ENCODE data around the gene PFDN6. TPM values are rescaled to one million over a fixed set of nuclear protein-coding genes. Genes with fewer than 3 reads are reported as not detected.

PFDN6 gene
- total RNA-seq, 1 experiment from 2014 or later, result 85.8 TPM

GRCh38 chr6:33279971-33280511, 9.4 kb upstream of the PFDN6 start:
- Histone ChIP-seq H3K18ac (ENCODE audit: insufficient read length, low read depth, low read length) (no peak overlapping the region), H2BK12ac (ENCODE audit: insufficient read length, low read depth, low read length) (no peak overlapping the region), H2AK5ac (ENCODE audit: insufficient read length, low read length) (no peak overlapping the region), H3K79me2 (ENCODE audit: insufficient read depth, low read length) (no peaks in the 10 kb centered on the region), H3K27ac (ENCODE audit: insufficient read length, low read depth, low read length) (no peak overlapping the region), H2BK5ac (ENCODE audit: insufficient read length, low read length) (no peak overlapping the region), H4K5ac (ENCODE audit: insufficient read length, low read depth, low read length) (no peak overlapping the region), H3T11ph (ENCODE audit: low read length) (no peak overlapping the region), H2BK120ac (ENCODE audit: low read depth, low read length, poor library complexity, severe bottlenecking) (no peak overlapping the region), H3K79me1 (ENCODE audit: insufficient read depth, low read depth, low read length, poor library complexity, severe bottlenecking) (no peaks in the 10 kb centered on the region), H3K9ac (ENCODE audit: extremely low read depth, insufficient read length, low read length) (no peak overlapping the region), H3K56ac (ENCODE audit: insufficient read length, low read depth, low read length) (no peak overlapping the region), H4K20me1 (ENCODE audit: control insufficient read depth, insufficient read depth, insufficient read length) (no peaks in the 10 kb centered on the region), H2BK20ac (ENCODE audit: low read depth, low read length, poor library complexity, severe bottlenecking) (no peak overlapping the region), H3K4me1 (ENCODE audit: insufficient read depth, low read length) (no peaks in the 10 kb centered on the region), H3K14ac (ENCODE audit: insufficient read depth, low read length) (no peak overlapping the region), H3K27me3 (ENCODE audit: insufficient read depth, low read length) (no peaks in the 10 kb centered on the region), H3K23me2 (ENCODE audit: insufficient read length, low read depth, low read length, poor library complexity, severe bottlenecking) (peaks cover 9% of the 10 kb centered on the region), H3K23ac (ENCODE audit: insufficient read length, low read depth, low read length) (no peak overlapping the region), H3K4ac (ENCODE audit: low read depth, low read length) (no peak overlapping the region), H2AFZ (ENCODE audit: low read length) (no peak overlapping the region), H2BK15ac (ENCODE audit: low read depth, low read length) (no peak overlapping the region), H4K8ac (replicated peaks; ENCODE audit: insufficient read length, low read depth, low read length) (no peak overlapping the region), H4K91ac (ENCODE audit: insufficient read length, low read depth, low read length) (no peak overlapping the region), H3K4me2 (ENCODE audit: insufficient read depth, insufficient read length, low read length) (no peak overlapping the region), H3K9me3 (ENCODE audit: control insufficient read depth, low read depth, low read length) (no peaks in the 10 kb centered on the region)
- H3K27me3 Mint-ChIP-seq (ENCODE audit: low read depth), result no peaks in the 10 kb centered on the region
- TF ChIP-seq, protein P1, sequence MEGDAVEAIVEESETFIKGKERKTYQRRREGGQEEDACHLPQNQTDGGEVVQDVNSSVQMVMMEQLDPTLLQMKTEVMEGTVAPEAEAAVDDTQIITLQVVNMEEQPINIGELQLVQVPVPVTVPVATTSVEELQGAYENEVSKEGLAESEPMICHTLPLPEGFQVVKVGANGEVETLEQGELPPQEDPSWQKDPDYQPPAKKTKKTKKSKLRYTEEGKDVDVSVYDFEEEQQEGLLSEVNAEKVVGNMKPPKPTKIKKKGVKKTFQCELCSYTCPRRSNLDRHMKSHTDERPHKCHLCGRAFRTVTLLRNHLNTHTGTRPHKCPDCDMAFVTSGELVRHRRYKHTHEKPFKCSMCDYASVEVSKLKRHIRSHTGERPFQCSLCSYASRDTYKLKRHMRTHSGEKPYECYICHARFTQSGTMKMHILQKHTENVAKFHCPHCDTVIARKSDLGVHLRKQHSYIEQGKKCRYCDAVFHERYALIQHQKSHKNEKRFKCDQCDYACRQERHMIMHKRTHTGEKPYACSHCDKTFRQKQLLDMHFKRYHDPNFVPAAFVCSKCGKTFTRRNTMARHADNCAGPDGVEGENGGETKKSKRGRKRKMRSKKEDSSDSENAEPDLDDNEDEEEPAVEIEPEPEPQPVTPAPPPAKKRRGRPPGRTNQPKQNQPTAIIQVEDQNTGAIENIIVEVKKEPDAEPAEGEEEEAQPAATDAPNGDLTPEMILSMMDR (conservative IDR thresholded peaks at IDR 0.05), result peak; percentile 76
- H3K27ac Mint-ChIP-seq, result 0 out of 7 replicates have a peak overlapping the region, but pooled peaks of 1 of the 3 experiments have one; percentile 51
- no peaks in the 10 kb centered on the region for H3K9me3 Mint-ChIP-seq
- DNase-seq, result peak; percentile 89
- 0 out of 5 replicates have a peak overlapping the region, but pooled peaks of 1 of the 2 experiments have one; percentile 44 for H3K4me3 Mint-ChIP-seq
- H3K4me1 Mint-ChIP-seq, result peaks cover 25 to 26% of the 10 kb centered on the region in 2 experiments
- no CpG with 5 or more reads among the region's 5 CpGs for WGBS (ENCODE audit: extremely low coverage, insufficient read length, low lambda C conversion rate)
- peaks cover 17 to 77% (median 44%) of the 10 kb centered on the region in 3 experiments; a peak in 6 of 7 replicates for H3K36me3 Mint-ChIP-seq (ENCODE audit: insufficient read depth in 1 of 3, low read depth in 3 of 3)

All from H9 (cell line).